GM19468 (cell line): Measurements from ENCODE around the gene NBPF1.
"Not testable (repeated sequence)": the region's sequence is repeated elsewhere in the genome, so short reads cannot be mapped to it uniquely, and the experiment has no call there.

Experiments
- ATAC-seq: cut with Tn5 transposase; IDR thresholded peaks from one replicate; pipeline ENCODE4 v1.9.1; 2021; ENCODE audit warnings: mild to moderate bottlenecking, moderate library complexity, moderate number of reproducible peaks; ENCODE audit not compliant: unreplicated experiment; ENCODE audit errors: extremely low read depth

Gene NBPF1

DNA sequence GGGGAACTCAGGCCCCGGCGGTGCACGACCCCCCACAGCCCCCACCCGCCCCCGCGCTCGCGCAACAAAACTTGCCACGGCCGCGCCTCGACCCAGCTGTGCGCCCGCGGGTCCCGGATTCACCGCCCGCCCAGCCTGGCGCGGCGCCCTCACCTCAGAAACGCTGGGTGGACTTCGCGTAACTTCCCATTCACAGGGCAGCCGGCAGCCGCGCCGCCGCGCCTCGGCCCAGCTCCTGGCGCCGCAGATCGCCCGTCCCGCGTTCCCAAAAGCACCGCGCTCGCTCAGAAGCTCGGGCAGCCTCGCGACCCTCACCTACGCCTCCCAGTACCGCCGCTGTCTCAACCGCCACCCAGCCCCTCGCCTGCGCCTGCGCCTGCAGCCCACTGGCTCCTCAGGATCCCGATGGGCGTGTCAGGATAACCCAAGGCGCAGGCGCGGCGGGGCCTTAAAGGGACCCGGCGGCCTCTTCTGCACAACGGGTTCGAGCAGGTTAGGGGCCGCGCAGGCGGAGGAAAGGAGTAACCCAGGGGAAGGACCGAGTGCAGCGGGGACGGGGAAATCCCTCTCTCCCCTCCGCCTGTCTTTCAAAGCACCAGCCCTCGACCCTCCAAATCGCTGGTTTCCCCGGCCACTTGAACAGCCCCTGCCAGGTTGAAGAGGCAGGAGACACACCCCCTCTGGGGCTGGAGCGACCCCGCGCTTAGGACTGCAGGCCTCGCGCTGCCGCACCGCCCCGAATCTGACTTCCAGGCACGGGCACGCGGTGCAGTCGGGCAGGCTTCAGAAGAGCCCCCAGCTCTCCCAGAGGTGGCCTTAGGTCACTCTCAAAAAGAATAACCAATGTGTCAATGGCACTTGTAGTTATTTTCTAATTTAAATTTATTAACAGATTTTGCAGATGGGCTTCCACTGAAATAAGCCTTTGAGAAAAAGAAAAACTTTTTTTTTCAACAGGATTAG lies at the start of gene NBPF1:
Gene NBPF1 (minus strand): TSS at position 380 of the 963 bp plus-strand sequence.
- peak; percentile 74 for ATAC-seq

DNA sequence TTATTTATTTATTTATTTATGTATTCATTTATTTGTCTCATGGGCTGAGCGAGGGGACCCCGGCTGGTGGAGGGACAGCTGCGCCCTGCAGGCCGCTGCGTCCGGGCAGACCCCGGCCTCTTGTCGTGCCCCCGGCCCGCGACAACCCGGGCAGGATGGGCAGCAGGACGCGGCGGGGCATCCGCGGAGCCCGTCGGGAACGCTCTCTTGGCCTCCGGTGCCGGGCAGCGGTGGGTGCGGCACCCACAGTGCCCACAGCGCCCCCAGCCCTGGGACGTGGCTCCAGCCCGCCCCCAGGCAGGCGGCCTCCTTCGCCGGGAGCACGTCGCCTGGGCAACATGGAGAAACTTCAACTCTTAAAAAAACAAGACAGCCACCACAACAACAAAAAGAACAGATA lies 44.9 kb upstream of the NBPF1 start:
- ATAC-seq, result not testable (repeated sequence)

DNA sequence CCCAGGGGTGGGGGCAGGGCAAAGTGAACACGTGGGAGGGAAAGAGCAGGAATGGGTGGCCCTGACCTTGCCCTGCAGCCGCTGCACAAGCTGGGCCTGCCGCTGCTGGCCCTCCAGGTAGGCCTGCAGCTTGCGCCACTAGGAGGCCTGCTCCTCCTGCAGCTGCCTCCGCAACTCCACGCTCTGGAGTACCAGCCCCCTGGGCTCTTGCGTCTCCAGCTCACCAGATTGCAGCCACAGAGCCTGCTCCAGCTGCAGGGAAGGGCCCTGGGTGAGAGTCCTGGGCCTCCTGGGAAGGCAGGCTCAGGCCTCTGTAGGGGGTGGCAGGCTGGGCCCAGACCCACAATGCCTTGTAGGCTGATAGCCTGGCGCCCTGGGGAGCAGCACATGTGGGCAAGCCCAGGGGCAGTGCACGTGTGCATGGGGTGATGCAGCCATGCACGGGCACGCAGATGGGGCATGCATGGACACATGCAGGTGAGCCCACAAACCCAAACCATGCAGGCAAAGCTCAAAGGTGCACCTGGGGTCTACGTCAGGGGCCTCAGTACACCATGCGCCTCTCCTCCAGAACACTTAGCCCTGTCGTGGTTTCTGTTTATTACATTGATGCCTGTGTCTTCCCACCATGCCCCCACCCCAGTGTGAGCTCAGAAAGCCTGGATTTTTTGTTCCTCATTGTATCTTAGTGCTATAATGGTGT lies 43.8 kb upstream of the NBPF1 start:
- ATAC-seq, result not testable (repeated sequence)

DNA sequence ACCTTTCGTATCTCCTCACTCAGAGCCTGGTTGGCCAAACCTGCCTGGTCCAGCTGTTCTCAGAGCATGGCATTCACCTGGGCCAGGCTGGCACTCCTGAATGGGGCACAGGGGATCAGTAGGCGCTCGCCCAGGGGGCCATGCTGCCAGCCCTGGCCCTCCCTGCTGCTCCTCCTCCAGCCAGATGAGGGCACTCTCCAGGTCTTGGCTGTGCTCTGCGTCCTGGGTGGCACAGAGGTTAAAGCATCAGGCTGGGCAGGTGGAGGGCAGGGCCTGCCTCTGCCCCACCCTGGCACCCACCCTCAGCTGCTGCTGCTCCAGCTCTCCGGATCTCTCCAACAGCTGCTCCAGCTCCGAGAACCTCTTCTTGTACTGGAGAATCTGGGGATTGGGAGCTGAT lies 43.2 kb upstream of the NBPF1 start:
- not testable (repeated sequence) for ATAC-seq

DNA sequence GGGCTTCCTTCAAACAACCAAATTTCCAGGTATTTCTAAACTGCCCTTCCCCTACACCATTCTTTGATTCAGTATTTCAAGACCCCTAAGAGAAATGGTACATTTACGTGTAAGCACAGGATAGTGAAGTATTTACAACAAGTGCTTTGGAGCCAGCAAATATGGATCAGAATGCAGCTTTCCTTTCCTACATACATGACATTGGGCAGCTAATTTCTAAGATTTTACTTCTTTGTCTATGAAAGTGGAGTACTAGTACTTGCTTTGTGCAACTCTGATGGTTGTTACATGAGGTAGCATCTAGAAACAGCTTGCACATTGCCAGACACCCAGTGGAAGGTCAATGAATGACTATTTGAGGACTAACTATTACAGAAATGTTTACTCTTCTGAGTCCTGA lies 38.2 kb upstream of the NBPF1 start:
- not testable (repeated sequence) for ATAC-seq

DNA sequence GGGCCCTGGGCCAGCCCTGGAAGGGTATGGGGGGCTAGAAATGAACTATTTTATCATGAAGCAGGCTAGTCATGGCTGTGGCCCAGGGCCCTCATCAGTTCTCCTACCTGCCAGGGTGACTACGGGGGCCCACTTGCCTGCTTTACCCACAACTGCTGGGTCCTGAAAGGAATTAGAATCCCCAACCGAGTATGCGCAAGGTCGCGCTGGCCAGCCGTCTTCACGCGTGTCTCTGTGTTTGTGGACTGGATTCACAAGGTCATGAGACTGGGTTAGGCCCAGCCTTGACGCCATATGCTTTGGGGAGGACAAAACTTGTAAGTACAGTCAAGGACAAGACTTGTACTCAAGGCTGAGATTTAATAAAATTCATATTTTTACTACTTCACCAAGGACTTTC lies 36.6 kb upstream of the NBPF1 start:
- not testable (repeated sequence) for ATAC-seq

DNA sequence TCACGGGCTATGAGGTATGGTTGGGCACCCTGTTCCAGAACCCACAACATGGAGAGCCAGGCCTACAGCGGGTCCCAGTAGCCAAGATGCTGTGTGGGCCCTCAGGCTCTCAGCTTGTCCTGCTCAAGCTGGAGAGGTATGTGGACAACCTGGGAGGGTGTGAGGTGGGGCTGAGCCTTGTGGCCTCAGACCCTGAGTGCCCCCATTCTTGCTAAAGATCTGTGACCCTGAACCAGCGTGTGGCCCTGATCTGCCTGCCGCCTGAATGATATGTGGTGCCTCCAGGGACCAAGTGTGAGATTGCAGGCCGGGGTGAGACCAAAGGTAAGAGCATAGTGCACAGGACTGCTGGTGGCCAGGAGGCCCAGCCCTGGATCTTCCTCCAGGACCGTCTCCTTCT lies 36.0 kb upstream of the NBPF1 start:
- ATAC-seq, result not testable (repeated sequence)

DNA sequence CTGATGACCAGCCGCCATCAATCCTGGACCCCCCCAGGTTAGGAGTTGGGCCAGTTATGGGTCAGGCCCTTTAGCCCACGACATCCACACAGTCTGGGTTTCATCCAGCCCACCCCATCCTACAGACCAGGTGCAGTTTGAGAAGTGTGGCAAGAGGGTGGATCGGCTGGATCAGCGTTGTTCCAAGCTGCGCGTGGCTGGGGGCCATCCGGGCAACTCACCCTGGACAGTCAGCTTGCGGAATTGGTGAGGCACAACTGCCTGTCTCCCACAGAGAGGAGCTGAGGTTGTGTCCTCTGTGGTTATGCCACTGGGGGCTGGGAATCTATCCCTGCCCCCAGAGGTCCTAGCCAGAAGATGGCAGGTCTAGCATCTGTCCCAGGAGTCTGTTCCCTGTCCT lies 35.4 kb upstream of the NBPF1 start:
- ATAC-seq, result not testable (repeated sequence)

DNA sequence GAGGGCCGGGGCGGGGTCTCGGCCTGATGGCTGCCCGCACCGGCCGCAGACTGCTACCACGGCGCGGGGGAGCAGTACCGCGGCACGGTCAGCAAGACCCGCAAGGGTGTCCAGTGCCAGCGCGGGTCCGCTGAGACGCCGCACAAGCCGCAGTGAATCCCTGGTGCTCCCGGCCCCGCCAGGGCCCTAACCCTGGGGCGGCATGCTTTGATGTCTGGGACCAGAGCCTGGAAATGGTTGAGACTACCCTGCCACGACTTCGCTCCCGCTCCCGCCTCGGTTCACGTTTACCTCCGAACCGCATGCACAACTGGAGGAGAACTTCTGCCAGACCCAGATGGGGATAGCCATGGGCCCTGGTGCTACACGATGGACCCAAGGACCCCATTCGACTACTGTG lies 34.9 kb upstream of the NBPF1 start:
- ATAC-seq, result not testable (repeated sequence)

DNA sequence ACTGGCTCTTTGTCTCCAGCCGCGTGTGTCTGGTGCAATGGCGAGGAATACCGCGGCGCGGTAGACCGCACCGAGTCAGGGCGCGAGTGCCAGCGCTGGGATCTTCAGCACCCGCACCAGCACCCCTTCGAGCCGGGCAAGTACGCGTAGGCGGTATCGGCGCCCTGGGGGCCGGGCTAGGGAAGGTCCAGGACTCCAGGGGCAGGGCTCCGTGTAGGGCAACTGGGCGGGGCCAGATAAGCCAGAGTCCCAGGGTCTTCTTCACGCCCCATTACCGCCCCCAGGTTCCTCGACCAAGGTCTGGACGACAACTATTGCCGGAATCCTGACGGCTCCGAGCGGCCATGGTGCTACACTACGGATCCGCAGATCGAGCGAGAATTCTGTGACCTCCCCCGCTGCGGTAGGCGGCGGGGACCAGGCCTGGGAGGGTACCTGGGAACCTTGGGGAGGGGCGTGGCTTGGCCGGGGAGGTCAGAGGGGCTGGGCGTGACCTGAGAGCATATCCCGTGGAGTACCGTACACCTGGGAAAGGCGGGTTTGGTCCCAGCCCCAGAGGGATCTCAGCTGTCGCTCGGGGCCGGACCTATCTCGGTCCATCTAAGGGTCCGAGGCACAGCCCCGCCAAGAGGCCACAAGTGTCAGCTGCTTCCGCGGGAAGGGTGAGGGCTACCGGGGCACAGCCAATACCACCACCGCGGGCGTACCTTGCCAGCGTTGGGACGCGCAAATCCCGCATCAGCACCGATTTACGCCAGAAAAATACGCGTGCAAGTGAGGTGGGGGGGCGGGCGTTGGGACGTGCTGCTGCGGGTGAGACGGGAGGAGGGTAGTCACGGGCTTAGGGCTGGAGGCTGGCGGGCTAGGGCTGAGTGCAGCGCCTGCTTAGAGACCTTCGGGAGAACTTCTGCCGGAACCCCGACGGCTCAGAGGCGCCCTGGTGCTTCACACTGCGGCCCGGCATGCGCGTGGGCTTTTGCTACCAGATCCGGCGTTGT lies 34.1 kb upstream of the NBPF1 start:
- ATAC-seq, result not testable (repeated sequence)

DNA sequence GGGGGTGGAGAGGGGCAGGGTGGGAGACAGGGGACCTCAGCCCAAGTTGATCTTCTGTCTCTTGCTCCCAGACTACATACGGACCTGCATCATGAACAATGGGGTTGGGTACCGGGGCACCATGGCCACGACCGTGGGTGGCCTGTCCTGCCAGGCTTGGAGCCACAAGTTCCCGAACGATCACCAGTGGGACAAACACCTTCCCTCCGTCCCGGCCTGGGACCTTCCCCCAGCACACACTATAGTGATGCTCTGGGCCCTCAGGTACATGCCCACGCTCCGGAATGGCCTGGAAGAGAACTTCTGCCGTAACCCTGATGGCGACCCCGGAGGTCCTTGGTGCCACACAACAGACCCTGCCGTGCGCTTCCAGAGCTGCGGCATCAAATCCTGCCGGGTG lies 33.4 kb upstream of the NBPF1 start:
- not testable (repeated sequence) for ATAC-seq

DNA sequence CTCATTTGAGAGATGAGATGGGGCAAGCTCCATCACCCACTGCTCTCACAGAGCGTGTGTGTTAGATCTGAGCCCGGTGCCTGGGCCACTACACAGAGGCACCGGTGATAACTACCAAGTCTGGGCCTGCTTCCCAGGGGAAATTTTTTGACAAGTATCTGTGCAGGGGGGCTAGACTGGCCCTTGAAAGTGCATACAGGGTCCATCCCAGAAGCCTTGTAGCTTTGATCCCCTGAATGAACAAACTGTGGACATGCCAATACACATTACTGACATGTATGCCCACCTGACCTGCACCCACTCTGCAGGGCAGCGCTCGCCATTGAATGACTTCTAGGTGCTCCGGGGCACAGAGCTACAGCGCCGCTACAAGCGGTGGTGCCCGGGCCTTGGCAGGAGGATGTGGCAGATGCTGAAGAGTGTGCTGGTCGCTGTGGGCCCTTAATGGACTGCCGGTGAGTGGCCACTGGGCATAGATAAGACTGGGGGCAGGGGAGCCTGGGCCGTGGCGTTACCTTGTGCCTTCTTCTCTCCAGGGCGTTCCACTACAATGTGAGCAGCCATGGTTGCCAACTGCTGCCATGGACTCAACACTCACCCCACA lies 32.8 kb upstream of the NBPF1 start:
- not testable (repeated sequence) for ATAC-seq

DNA sequence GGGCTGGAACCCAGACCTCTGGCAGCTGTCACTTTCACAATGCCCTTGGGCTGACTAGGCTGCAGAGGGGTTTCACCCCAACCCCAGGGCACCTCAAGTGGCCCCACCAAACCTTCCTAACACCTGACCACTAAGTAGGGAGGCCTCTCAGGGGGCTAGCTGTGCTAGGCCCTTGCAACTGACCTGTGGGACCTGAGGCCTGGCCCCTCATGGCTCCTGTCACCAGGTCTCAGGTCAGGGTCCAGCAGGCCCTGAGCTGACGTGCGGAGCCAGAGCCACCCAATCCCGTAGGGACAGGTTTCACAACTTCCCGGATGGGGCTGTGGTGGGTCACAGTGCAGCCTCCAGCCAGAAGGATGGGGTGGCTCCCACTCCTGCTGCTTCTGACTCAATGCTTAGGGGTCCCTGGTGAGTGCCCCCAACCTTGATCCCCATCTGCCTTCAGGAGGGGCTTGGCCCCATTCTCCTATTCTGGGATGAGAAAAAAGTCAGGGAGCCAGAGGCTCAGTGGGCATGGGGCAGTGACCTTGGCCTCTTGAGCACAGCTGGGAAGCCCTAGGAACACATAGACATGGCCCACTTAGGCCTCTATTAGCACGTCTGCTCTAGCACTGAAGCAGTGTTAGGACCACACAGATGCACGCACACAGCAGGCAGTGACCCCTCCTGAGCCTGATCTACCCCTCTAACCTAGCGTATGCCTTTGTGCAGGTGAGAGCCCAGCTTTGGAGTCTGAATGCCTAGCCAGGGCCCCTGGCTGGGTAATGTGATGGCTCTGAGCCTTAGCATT lies 32.1 kb upstream of the NBPF1 start:
- ATAC-seq, result peak; percentile 2

DNA sequence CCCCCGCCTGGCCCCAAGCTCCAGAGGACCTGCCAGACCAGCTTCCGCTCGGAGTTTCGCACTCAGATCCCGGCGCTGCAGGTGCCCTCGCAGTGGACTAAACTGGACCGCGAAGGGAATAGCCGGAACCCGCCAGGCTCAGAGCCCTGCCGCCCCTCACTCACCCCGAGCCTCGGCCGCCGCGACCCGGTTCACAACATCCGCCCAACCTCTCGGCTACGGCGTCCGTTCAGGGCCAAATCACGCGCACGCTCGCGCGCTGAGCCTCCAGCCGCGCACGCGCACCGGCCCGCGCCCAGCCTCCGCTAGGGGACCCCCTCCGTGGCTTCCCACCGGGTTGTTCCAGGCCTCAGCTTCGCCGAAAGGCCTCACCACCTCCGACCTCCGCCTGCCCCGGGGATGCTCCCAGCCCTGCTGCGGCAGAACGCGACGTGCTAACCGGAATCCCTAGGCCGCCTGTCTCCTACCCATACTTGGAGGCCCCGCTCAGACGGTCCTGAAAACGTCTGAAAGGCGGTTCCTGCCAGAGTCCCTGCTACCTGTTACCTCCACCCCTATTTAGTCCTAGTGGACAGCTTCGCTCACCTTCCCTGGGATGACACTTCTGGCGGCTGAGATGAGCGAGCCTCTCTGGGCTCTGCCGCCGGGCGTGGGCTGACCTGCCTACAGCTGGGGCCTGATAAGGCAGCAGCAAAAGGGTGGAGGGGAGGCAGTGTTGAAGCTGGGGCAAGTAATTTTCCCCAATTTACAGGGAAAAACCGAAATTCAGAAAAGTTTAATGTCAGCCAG lies 31.3 kb upstream of the NBPF1 start:
- peak; percentile 56 for ATAC-seq

DNA sequence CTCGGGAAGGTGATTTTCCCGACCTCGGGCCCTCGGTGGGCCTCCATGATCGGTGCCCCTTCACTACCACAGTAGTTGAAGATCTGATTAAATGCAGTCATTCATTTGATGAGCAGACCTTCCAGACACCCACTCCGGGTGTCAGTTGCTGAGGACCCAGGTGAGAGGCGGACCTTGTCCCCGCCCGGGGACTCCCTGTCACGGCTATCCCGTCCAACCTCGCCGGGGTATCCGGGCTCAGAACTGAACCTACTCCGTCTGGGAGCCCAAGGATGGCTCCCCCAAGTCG lies 30.8 kb upstream of the NBPF1 start:
- ATAC-seq, result peak; percentile 8

DNA sequence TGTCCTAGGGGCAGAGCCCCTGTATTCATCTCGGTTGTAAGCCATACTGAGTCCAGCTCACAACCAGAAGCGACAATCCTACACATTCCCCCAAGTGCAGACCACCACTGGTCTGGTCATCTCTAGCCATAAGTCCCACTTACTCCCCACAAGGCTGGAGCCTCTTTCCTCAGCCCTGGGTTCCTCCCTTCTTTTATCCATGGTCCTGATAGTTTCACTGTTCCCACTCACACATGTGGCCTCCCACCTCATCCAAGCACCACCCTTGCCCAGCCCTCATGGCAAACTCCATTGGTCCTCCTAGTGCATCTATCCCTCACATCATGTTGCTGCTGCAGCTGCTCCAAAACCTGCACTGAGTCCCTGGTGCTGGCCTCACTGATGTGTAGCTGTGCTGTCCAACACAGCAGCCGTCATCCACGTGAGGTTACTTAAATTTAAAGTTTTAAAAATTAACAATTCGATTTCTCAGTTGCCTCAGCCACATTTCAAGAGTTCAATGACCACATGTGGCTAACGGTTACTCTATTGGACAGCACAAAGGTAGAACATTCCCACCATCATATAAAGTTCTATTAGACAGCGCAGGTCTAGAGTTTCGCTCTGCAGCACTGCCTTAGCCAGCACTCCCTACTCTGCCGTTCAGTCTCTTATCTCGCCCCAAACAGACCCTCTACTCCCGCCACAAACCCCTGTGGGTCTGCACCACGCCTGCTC lies 30.3 kb upstream of the NBPF1 start:
- not testable (repeated sequence) for ATAC-seq

DNA sequence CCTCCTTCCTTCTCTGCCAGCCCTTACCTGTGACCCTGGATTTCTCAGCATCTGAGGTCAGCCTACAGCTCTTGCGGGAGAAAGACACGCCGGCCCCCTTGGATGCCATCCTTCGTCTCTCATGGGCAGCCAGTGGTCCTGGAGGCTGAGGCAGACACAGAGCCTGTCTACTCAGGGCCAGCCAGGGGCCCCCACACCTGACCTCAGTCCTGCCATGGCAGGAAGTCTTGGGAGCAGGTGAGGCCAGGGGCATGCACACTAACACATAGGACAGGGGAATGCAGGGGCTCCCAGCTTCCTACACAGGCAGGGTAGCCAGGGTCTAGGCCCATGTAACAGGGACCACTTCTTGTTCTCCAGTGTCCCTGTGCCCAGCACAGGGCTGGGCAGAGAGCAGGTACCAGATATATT lies 29.6 kb upstream of the NBPF1 start:
- ATAC-seq, result not testable (repeated sequence)
